Gastroesophageal sphincter (tissue), 4 donors: Measurements from ENCODE around the gene MAP3K4. TPM values are rescaled to one million over a fixed set of nuclear protein-coding genes. Genes with fewer than 3 reads are reported as not detected.

ENCODE experiments used
- ATAC-seq: fragments of 150-250 bp; one replicate; pipeline ENCODE4 v1.9.1; 2016; ENCODE audit warnings: mild to moderate bottlenecking, moderate library complexity
- H3K27ac ChIP-seq, 4 donors: fragments of 200-600 bp; sonication (generic) in 3 of 4; 1 replicate in 3 of 4; 2 replicates in 1 of 4; pipeline ENCODE4 v1.5.1; 2016 to 2019
- H3K27me3 ChIP-seq: fragments of 200-600 bp; sonication (generic); one replicate; pipeline ENCODE4 v1.5.1; 2019
- H3K36me3 ChIP-seq, 2 donors: fragments of 200-600 bp; sonication (generic); one replicate each; pipeline ENCODE4 v1.5.1; 2019; ENCODE audit warnings: control low read depth in 1 of 2
- H3K4me1 ChIP-seq, 3 donors: fragments of 200-600 bp; sonication (generic); 1 replicate in 2 of 3; 2 replicates in 1 of 3; pipeline ENCODE4 v1.5.1; 2016 to 2019; ENCODE audit warnings: control low read depth in 2 of 3
- H3K4me3 ChIP-seq, 2 donors: fragments of 200-600 bp; sonication (generic); one replicate each; pipeline ENCODE4 v1.5.1; 2019; ENCODE audit warnings: mild to moderate bottlenecking in 1 of 2, moderate library complexity in 1 of 2
- H3K9me3 ChIP-seq, 3 donors: fragments of 200-600 bp; sonication (generic); one replicate each; pipeline ENCODE4 v1.5.1; 2017 to 2019; ENCODE audit warnings: control low read depth in 2 of 3
- EP300 ChIP-seq: sonication (generic); formaldehyde crosslinking; IDR thresholded peaks from one replicate; pipeline ENCODE4 v1.6.1; 2017; ENCODE audit warnings: antibody characterized with exemption, mild to moderate bottlenecking
- POLR2A ChIP-seq, 2 donors: fragments of 450-650 bp; IDR thresholded peaks; one replicate each; pipeline ENCODE4 v1.6.1; 2017; ENCODE audit warnings: antibody characterized with exemption in 2 of 2, mild to moderate bottlenecking in 2 of 2, moderate library complexity in 1 of 2
- POLR2AphosphoS5 ChIP-seq: sonication (generic); formaldehyde crosslinking; IDR thresholded peaks from one replicate; pipeline ENCODE4 v1.6.1; 2017; ENCODE audit warnings: antibody characterized with exemption
- WGBS, 2 donors: methylation state at CpG; one replicate each; pipeline ENCODE4 v1.1.5; 2018; ENCODE audit warnings: low coverage in 1 of 2; 5-methylcytosine and 5-hydroxymethylcytosine counted together
- total RNA-seq, 4 donors: library from RNA; depleted of rRNA; stranded (reverse); fragments of >200 nt; gene quantifications; one replicate each; pipeline ENCODE4 v1.1.0, GENCODE V29; 2016
- TF ChIP-seq, protein P1 (sequence below), 4 experiments: fragments of 200-600 bp in 2 of 4; fragments of 450-650 bp in 2 of 4; sonication (generic) in 1 of 4; IDR thresholded peaks; one replicate each; pipeline ENCODE4 v1.5.1; 2017 to 2019; ENCODE audit warnings: antibody characterized with exemption in 4 of 4, mild to moderate bottlenecking in 2 of 4, moderate library complexity in 2 of 4

MAP3K4 gene
- total RNA-seq, 4 donors from 2014 or later: 23.0 to 29.3 (median 26.8) TPM

DNA sequence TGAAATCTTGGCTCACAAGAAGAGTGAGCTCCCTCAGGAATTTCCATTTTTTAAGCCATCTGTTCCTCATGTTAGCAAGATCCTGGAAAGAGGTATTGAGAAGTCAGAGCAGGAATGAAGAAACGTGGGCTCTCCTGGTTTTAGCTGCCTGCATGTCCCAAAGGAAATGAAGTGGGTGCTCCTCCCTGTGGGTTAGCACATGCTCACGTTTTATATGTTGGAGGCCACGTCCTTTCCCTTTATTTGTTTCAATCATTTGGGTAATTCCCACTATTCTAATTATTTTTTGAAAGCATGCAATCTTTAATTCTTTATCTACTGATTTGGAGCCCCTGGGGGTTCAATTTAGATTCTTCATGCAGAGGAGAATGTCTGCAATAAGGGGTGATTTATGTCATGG, 4.3 kb upstream of the MAP3K4 start:
- H3K27me3 ChIP-seq: peaks cover 7% of the 10 kb centered on the region
- WGBS, 2 donors: 80 to 84% methylated on average over 3 of the region's 3 CpGs
- no peak for ATAC-seq
- H3K36me3 ChIP-seq: no peaks in the 10 kb centered on the region
- H3K4me3 ChIP-seq: no peak overlapping the region
- peaks cover 0 to 5% (median 0%) of the 10 kb centered on the region in 3 donors for H3K4me1 ChIP-seq
- TF ChIP-seq EP300 (no peak), POLR2AphosphoS5 (no peak), POLR2A (IDR thresholded peaks at IDR 0.05) (no peak)
- TF ChIP-seq, protein P1, sequence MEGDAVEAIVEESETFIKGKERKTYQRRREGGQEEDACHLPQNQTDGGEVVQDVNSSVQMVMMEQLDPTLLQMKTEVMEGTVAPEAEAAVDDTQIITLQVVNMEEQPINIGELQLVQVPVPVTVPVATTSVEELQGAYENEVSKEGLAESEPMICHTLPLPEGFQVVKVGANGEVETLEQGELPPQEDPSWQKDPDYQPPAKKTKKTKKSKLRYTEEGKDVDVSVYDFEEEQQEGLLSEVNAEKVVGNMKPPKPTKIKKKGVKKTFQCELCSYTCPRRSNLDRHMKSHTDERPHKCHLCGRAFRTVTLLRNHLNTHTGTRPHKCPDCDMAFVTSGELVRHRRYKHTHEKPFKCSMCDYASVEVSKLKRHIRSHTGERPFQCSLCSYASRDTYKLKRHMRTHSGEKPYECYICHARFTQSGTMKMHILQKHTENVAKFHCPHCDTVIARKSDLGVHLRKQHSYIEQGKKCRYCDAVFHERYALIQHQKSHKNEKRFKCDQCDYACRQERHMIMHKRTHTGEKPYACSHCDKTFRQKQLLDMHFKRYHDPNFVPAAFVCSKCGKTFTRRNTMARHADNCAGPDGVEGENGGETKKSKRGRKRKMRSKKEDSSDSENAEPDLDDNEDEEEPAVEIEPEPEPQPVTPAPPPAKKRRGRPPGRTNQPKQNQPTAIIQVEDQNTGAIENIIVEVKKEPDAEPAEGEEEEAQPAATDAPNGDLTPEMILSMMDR (IDR thresholded peaks at IDR 0.05): no peak
- no peak overlapping the region for H3K27ac ChIP-seq
- H3K9me3 ChIP-seq: no peaks in the 10 kb centered on the region

DNA sequence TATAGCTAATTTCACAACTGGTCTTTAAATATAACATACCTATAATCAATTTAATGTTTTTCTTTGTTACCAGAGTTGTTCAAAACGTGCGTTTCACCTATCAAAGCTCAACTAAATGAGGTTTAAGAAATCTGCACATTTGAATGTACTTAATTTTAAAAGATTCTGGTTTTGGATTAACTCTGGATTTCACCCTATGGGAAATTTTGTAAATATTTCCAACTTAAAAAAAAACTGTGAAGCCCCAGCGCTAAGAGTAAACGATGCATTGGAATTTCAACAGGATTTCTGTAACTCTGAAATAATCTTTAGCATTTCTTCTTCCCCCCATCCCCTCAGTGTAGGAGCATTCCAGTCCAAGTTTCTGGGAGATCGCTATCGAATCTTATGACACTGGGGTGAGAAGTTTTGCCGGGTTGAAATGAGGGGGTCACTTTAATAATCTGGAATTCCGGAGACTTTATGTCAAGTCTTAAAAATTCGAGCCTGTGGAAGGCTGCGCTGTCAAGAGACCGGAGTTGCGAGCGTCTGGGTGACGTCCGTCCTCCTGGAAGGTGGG, 643 bp upstream of the MAP3K4 start:
- 5 to 15% methylated on average over 5 to 7 of the region's 15 CpGs for WGBS, 2 donors
- Histone ChIP-seq H3K36me3 (no peaks in the 10 kb centered on the region), H3K4me1 (peaks cover 0 to 39% (median 0%) of the 10 kb centered on the region in 3 donors), H3K27ac (peak overlapping the region; percentile 64 to 94 (median 94)), H3K4me3 (peak overlapping the region; percentile 88 to 92), H3K27me3 (no peaks in the 10 kb centered on the region), H3K9me3 (no peaks in the 10 kb centered on the region)
- no peak for ATAC-seq
- no peak for TF ChIP-seq EP300
- TF ChIP-seq, protein P1 (IDR thresholded peaks at IDR 0.05): no peak
- TF ChIP-seq POLR2A (IDR thresholded peaks at IDR 0.05): no peak
- no peak for TF ChIP-seq POLR2AphosphoS5

GRCh38 chr6:160992061-160992979, 751 bp downstream of the MAP3K4 start:
- Histone ChIP-seq H3K4me3 (peak overlapping the region; percentile 88 to 92), H3K27ac (peak overlapping the region; percentile 64 to 94 (median 94)), H3K9me3 (no peaks in the 10 kb centered on the region), H3K4me1 (peaks cover 0 to 46% (median 0%) of the 10 kb centered on the region in 3 donors), H3K27me3 (no peaks in the 10 kb centered on the region), H3K36me3 (no peaks in the 10 kb centered on the region)
- ATAC-seq: peak; percentile 62
- 0% methylated on average over 4 to 13 of the region's 47 CpGs for WGBS, 2 donors
- TF ChIP-seq POLR2AphosphoS5: no peak
- TF ChIP-seq, protein P1 (IDR thresholded peaks at IDR 0.05): peak; percentile 10 to 65 (median 52)

DNA sequence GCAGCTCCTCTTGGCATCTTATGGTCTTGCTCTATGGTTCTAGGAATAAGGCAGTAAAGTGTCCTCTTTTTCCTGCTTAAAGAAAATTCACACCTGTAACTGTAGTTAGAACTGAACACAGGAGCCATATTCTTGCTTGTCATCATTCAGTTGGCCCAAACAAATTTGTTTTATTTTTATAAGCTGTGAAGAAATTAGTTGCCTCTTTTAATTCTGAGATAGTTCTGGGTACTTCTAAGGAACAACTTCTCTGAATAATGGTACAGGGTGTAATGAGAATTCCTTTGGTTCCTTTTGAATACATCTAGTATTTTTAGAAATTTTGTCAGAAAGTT, 1.4 kb downstream of the MAP3K4 start:
- H3K4me3 ChIP-seq: peak overlapping the region; percentile 88 to 92
- H3K9me3 ChIP-seq: no peaks in the 10 kb centered on the region
- no peaks in the 10 kb centered on the region for H3K27me3 ChIP-seq
- ATAC-seq: no peak
- H3K27ac ChIP-seq: peak overlapping the region in 1 of 4 donors; percentile 94
- no peak for TF ChIP-seq POLR2A (IDR thresholded peaks at IDR 0.05)
- TF ChIP-seq EP300: no peak
- no peak for TF ChIP-seq POLR2AphosphoS5
- TF ChIP-seq, protein P1 (IDR thresholded peaks at IDR 0.05): no peak
- H3K4me1 ChIP-seq: peaks cover 0 to 46% (median 0%) of the 10 kb centered on the region in 3 donors
- no peaks in the 10 kb centered on the region for H3K36me3 ChIP-seq

GRCh38 chr6:160995271-160995670, 3.7 kb downstream of the MAP3K4 start:
- Histone ChIP-seq H3K9me3 (no peaks in the 10 kb centered on the region), H3K27me3 (no peaks in the 10 kb centered on the region), H3K36me3 (no peaks in the 10 kb centered on the region), H3K27ac (no peak overlapping the region), H3K4me1 (peaks cover 0 to 51% (median 0%) of the 10 kb centered on the region in 3 donors), H3K4me3 (no peak overlapping the region)
- TF ChIP-seq, protein P1 (IDR thresholded peaks at IDR 0.05): no peak
- TF ChIP-seq POLR2A (IDR thresholded peaks at IDR 0.05): no peak
- TF ChIP-seq EP300: no peak
- no peak for TF ChIP-seq POLR2AphosphoS5
- WGBS, 2 donors: 75 to 88% methylated on average over 1 of the region's 1 CpG
- ATAC-seq: no peak
